SU-DHL-6 (cell line): ENCODE data around the gene RAB43.

Source experiments
- H2AFZ ChIP-seq: fragments of 200-600 bp; sonication (generic); 2 replicates; pipeline ENCODE4 v1.6.1; 2014; ENCODE audit warnings: low read depth, mild to moderate bottlenecking, moderate library complexity, mixed read lengths, antibody characterized with exemption, low read length; ENCODE audit not compliant: severe bottlenecking
- H3F3A ChIP-seq: fragments of 200-600 bp; shearing (Covaris generic); 2 replicates; pipeline ENCODE4 v1.6.0; 2016; ENCODE audit warnings: antibody characterized with exemption, mild to moderate bottlenecking; ENCODE audit not compliant: insufficient read depth
- H3K27ac ChIP-seq: fragments of 200-600 bp; sonication (generic); 2 replicates; pipeline ENCODE4 v1.5.1; 2016; ENCODE audit warnings: low read depth, mild to moderate bottlenecking, low read length, moderate library complexity, mixed read lengths
- H3K27me3 ChIP-seq: fragments of 200-600 bp; sonication (generic), shearing (Covaris generic); 2 replicates; pipeline ENCODE4 v1.6.0; 2014; ENCODE audit warnings: mild to moderate bottlenecking, low read length
- H3K36me3 ChIP-seq: fragments of 200-600 bp; sonication (generic); 2 replicates; pipeline ENCODE4 v1.6.1; 2014; ENCODE audit warnings: mild to moderate bottlenecking, low read length, mixed read lengths
- H3K4me2 ChIP-seq: fragments of 300-600, 200-600 bp; shearing (Covaris generic), sonication (generic); 2 replicates; pipeline ENCODE4 v1.6.0; 2014; ENCODE audit warnings: low read length, low read depth, mild to moderate bottlenecking; ENCODE audit not compliant: poor library complexity, severe bottlenecking
- H3K4me3 ChIP-seq: fragments of 200-600 bp; sonication (generic); 2 replicates; pipeline ENCODE4 v1.5.1; 2014; ENCODE audit warnings: antibody characterized with exemption, low read length, mild to moderate bottlenecking, mixed read lengths; ENCODE audit not compliant: insufficient read depth, poor library complexity, severe bottlenecking
- H3K79me2 ChIP-seq: fragments of 200-600 bp; sonication (generic); 2 replicates; pipeline ENCODE4 v1.6.1; 2014; ENCODE audit warnings: mild to moderate bottlenecking, low read length, moderate library complexity; ENCODE audit not compliant: insufficient read depth
- H3K9ac ChIP-seq: fragments of 200-600 bp; sonication (generic); 2 replicates; pipeline ENCODE4 v1.7.0; 2014; ENCODE audit warnings: mild to moderate bottlenecking, low read length
- H3K9me2 ChIP-seq: fragments of 200-600 bp; sonication (generic); replicated peaks from 2 replicates; pipeline ENCODE4 v1.6.1; 2014; ENCODE audit warnings: low read length; ENCODE audit not compliant: insufficient read depth
- H3K9me3 ChIP-seq: fragments of 200-600 bp; sonication (generic); 2 replicates; pipeline ENCODE4 v1.6.1; 2014; ENCODE audit warnings: low read length, mixed read lengths; ENCODE audit not compliant: insufficient read depth
- H4K20me1 ChIP-seq: fragments of 200-600 bp; sonication (generic); 2 replicates; pipeline ENCODE4 v1.6.1; 2014; ENCODE audit warnings: low read depth, mild to moderate bottlenecking, antibody characterized with exemption, low read length, moderate library complexity, mixed read lengths
- CTCF ChIP-seq: fragments of 200-600 bp; sonication (generic); IDR thresholded peaks from one replicate; pipeline ENCODE4 v1.5.1; 2017; ENCODE audit warnings: antibody characterized with exemption, mild to moderate bottlenecking, low read length, moderate library complexity; ENCODE audit not compliant: insufficient read depth, poor library complexity, severe bottlenecking
- EZH2phosphoT487 ChIP-seq: fragments of 200-600 bp; sonication (generic), shearing (Covaris generic); conservative IDR thresholded peaks from 2 replicates; pipeline ENCODE4 v1.6.1; 2018; ENCODE audit warnings: mild to moderate bottlenecking, antibody characterized with exemption, low read length, moderate library complexity, mixed read lengths

Gene RAB43

DNA sequence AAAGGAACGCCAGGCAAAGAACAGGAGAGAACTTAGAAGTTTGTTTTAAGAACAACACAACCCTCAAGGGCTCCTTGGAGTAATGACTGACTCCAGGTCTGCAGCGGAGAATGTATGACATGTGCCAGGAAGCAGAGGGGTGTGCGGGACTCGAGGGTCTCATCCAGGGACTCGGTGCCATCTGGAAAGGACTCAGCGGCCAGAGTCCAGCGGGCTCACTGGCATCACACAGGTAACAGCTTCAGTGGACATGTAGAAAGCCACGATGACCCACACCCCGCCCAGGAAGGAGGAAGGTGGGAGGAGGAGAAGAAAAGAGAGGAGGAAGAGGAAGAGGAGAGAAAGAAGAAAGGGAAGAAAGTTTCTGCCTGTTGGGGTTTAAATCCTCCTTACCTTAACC is 39.6 kb downstream of the RAB43 start:
- Histone ChIP-seq H3K79me2 (no peaks in the 10 kb centered on the region), H3F3A (no peaks in the 10 kb centered on the region), H3K4me3 (no peak overlapping the region), H3K36me3 (no peaks in the 10 kb centered on the region), H3K4me2 (no peak overlapping the region), H4K20me1 (no peaks in the 10 kb centered on the region), H3K27me3 (no peaks in the 10 kb centered on the region), H3K9me3 (no peaks in the 10 kb centered on the region), H3K9me2 (no peaks in the 10 kb centered on the region), H3K27ac (no peak overlapping the region), H2AFZ (no peak overlapping the region), H3K9ac (no peak overlapping the region)
- TF ChIP-seq CTCF (no peak), EZH2phosphoT487 (no peak)

GRCh38 chr3:129081503-129081902 is 40.1 kb downstream of the RAB43 start:
- Histone ChIP-seq H3F3A (no peaks in the 10 kb centered on the region), H3K79me2 (no peaks in the 10 kb centered on the region), H3K4me3 (no peak overlapping the region), H3K9me2 (no peaks in the 10 kb centered on the region), H3K4me2 (no peak overlapping the region), H4K20me1 (no peaks in the 10 kb centered on the region), H3K27me3 (no peaks in the 10 kb centered on the region), H3K27ac (no peak overlapping the region), H2AFZ (no peak overlapping the region), H3K36me3 (no peaks in the 10 kb centered on the region), H3K9me3 (no peaks in the 10 kb centered on the region), H3K9ac (no peak overlapping the region)
- TF ChIP-seq CTCF, result no peak
- no peak for TF ChIP-seq EZH2phosphoT487

DNA sequence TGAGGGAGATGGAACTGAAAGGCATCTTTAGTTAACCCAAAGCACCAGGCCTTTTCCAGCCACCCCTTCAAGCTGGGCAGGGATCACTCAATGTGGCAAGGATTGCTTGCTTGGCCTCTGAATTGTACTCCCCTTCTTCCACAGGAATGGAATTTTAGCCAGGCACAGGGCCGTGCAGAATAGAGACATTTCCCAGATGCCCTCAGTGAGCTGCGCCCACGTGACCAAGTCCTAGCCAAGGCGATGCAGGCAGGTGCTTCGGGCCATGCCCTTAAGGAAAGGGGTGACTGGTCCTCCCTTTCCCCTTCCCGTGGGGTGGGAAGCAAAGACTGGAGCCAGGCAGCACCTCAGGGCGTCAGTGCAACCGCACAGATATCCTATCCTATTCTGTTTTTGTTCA is 43.1 kb downstream of the RAB43 start:
- no peaks in the 10 kb centered on the region for H4K20me1 ChIP-seq
- no peak overlapping the region for H3K4me2 ChIP-seq
- TF ChIP-seq CTCF (no peak), EZH2phosphoT487 (no peak)
- H3K4me3 ChIP-seq, result no peak overlapping the region
- no peaks in the 10 kb centered on the region for H3K9me3 ChIP-seq
- no peak overlapping the region for H2AFZ ChIP-seq
- no peaks in the 10 kb centered on the region for H3K79me2 ChIP-seq
- H3F3A ChIP-seq, result no peaks in the 10 kb centered on the region
- H3K9me2 ChIP-seq, result no peaks in the 10 kb centered on the region
- H3K27me3 ChIP-seq, result no peaks in the 10 kb centered on the region
- H3K9ac ChIP-seq, result no peak overlapping the region
- H3K27ac ChIP-seq, result no peak overlapping the region
- H3K36me3 ChIP-seq, result no peaks in the 10 kb centered on the region

DNA sequence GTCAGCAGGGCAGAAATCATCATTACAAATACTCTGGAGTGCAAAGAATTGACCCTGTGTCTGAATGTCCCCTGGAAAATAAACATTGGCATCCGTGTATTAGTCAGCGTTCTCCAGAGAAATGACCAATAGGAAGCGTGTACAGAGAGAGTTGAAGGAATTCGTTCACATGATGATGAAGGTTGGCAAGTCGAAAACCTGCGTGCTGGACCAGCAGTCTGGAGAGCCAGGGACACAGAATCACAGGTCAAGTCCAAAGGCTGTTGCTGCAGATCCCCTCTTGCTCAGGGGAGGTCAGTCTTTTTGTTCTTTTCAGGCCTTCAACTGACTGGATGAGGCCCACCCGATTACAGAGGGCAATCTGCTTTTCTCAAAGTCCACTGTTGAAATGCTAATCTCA is 44.4 kb downstream of the RAB43 start:
- H2AFZ ChIP-seq, result no peak overlapping the region
- no peak overlapping the region for H3K27ac ChIP-seq

More for the DNA sequence above, 44.4 kb downstream of the RAB43 start:
- TF ChIP-seq CTCF (no peak), EZH2phosphoT487 (no peak)
- Histone ChIP-seq H3K79me2 (no peaks in the 10 kb centered on the region), H3K27me3 (no peaks in the 10 kb centered on the region), H3K9ac (no peak overlapping the region), H3K36me3 (no peaks in the 10 kb centered on the region), H3K4me2 (no peak overlapping the region), H3F3A (no peaks in the 10 kb centered on the region), H3K9me2 (no peaks in the 10 kb centered on the region), H3K9me3 (no peaks in the 10 kb centered on the region), H4K20me1 (no peaks in the 10 kb centered on the region), H3K4me3 (no peak overlapping the region)
